ENCODE data around the gene NDUFV2.
A peak's percentile ranks its signal among the peaks of the same experiment; 100 is the strongest.

Gene NDUFV2

DNA sequence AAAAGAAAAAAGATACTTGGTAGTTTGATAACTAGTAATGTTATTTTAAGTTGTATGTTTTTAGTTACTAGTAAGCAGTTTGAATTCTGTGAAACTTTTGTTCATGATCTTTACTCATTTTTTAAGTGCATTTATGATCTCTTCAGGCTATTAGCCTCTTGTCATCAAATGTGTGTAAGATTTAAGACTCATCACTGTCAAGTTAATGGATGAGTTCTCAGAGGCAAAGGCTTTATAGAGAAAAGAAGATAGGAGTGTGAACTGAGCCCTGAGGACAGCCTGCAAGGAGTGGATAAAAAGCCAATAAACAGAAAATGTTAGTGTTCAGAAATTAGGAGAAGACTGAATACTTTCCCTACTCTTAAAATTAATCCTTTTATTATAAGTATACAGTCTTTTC, 13.5 kb downstream of the NDUFV2 start:
- H3F3A ChIP-seq (ENCODE audit: insufficient read depth), result peaks cover 11% of the 10 kb centered on the region; the same call in 1 of the 2 replicates
- H2AFZ ChIP-seq (ENCODE audit: low read depth, low read length, severe bottlenecking), result no peak overlapping the region
- peaks cover 23% of the 10 kb centered on the region; the same call in 1 of the 2 replicates for H3K36me3 ChIP-seq (ENCODE audit: low read length)
- no peak overlapping the region for H3K9ac ChIP-seq (ENCODE audit: low read length)
- H3K4me3 ChIP-seq (ENCODE audit: insufficient read depth, low read length, poor library complexity, severe bottlenecking), result no peak overlapping the region
- peaks cover 8% of the 10 kb centered on the region; the same call in 1 of the 2 replicates for H4K20me1 ChIP-seq (ENCODE audit: low read depth, low read length)
- TF ChIP-seq CTCF (IDR thresholded peaks at IDR 0.05; ENCODE audit: insufficient read depth, low read length, poor library complexity, severe bottlenecking), result no peak
- H3K27me3 ChIP-seq (ENCODE audit: low read length), result no peaks in the 10 kb centered on the region
- no peaks in the 10 kb centered on the region for H3K9me2 ChIP-seq (replicated peaks; ENCODE audit: insufficient read depth, low read length)
- H3K9me3 ChIP-seq (ENCODE audit: insufficient read depth, low read length), result no peaks in the 10 kb centered on the region
- no peak overlapping the region for H3K27ac ChIP-seq (ENCODE audit: low read depth, low read length)
- peaks cover 76% of the 10 kb centered on the region for H3K79me2 ChIP-seq (ENCODE audit: insufficient read depth, low read length)
- H3K4me2 ChIP-seq (ENCODE audit: low read depth, low read length, poor library complexity, severe bottlenecking), result peak overlapping the region; percentile 23

DNA sequence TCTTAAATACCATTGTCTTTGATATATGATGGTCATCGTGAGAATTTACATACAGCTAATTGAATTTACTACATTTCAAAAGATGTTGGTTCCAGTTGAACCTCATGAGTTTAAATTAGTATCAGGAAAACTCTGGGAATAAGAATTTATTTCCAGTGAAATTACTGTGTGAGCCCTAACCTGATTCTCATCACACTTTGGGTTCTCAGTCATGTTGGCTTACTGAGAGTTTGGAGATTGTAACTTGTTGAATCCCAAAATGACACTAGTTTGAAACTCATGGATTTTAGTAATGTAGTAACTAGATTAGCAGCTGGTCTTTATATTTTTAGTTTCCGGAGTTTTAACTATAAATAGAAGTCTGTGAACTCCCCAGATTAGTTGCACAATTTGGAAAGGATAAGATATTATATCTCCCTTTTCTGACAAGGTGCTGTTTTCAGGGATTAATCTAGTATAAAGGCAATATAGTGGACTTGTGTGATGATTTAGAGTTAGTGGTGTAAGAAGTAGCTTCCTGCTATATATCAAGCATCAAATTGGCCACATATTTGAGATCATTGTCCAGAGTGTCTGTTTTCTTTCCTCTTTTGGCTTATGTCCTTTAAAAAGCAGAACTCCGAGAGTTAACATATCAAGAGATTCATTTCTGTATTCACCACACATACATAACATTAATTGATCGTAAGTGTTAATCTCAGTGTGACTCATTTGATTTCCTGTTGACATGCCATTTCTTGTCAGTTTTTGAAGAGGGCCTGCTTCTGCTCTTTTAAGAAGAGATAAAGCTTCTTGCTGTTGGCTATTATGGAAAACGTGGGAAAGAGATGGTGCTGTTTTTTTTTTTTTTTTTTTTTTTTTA, 15.7 kb downstream of the NDUFV2 start:
- Histone ChIP-seq H3K4me3 (ENCODE audit: insufficient read depth, low read length, poor library complexity, severe bottlenecking) (no peak overlapping the region), H3K27ac (ENCODE audit: low read depth, low read length) (no peak overlapping the region), H3K36me3 (ENCODE audit: low read length) (peaks cover 40% of the 10 kb centered on the region; the same call in 1 of the 2 replicates)

GRCh38 chr18:9120796-9121195, 18.3 kb downstream of the NDUFV2 start:
- Histone ChIP-seq H3K79me2 (ENCODE audit: insufficient read depth, low read length) (peaks cover 31% of the 10 kb centered on the region), H4K20me1 (ENCODE audit: low read depth, low read length) (no peaks in the 10 kb centered on the region), H2AFZ (ENCODE audit: low read depth, low read length, severe bottlenecking) (no peak overlapping the region), H3K4me3 (ENCODE audit: insufficient read depth, low read length, poor library complexity, severe bottlenecking) (no peak overlapping the region), H3K9ac (ENCODE audit: low read length) (no peak overlapping the region), H3K9me2 (replicated peaks; ENCODE audit: insufficient read depth, low read length) (no peaks in the 10 kb centered on the region), H3F3A (ENCODE audit: insufficient read depth) (peaks cover 25% of the 10 kb centered on the region; the same call in 1 of the 2 replicates), H3K9me3 (ENCODE audit: insufficient read depth, low read length) (no peaks in the 10 kb centered on the region), H3K4me2 (ENCODE audit: low read depth, low read length, poor library complexity, severe bottlenecking) (no peak overlapping the region), H3K27ac (ENCODE audit: low read depth, low read length) (no peak overlapping the region), H3K36me3 (ENCODE audit: low read length) (peaks cover 49% of the 10 kb centered on the region; the same call in 1 of the 2 replicates), H3K27me3 (ENCODE audit: low read length) (no peaks in the 10 kb centered on the region)
- no peak for TF ChIP-seq EZH2phosphoT487 (conservative IDR thresholded peaks at IDR 0.05; ENCODE audit: low read length)
- no peak for TF ChIP-seq CTCF (IDR thresholded peaks at IDR 0.05; ENCODE audit: insufficient read depth, low read length, poor library complexity, severe bottlenecking)

More for the DNA sequence above, 15.7 kb downstream of the NDUFV2 start:
- no peak overlapping the region for H3K4me2 ChIP-seq (ENCODE audit: low read depth, low read length, poor library complexity, severe bottlenecking)
- no peak overlapping the region for H3K9ac ChIP-seq (ENCODE audit: low read length)
- no peak overlapping the region for H2AFZ ChIP-seq (ENCODE audit: low read depth, low read length, severe bottlenecking)
- H3K9me3 ChIP-seq (ENCODE audit: insufficient read depth, low read length), result no peaks in the 10 kb centered on the region
- 0 out of 2 replicates have a peak, but pooled peaks cover 8% of the 10 kb centered on the region for H4K20me1 ChIP-seq (ENCODE audit: low read depth, low read length)
- TF ChIP-seq CTCF (IDR thresholded peaks at IDR 0.05; ENCODE audit: insufficient read depth, low read length, poor library complexity, severe bottlenecking), result no peak
- no peak for TF ChIP-seq EZH2phosphoT487 (conservative IDR thresholded peaks at IDR 0.05; ENCODE audit: low read length)
- H3K9me2 ChIP-seq (replicated peaks; ENCODE audit: insufficient read depth, low read length), result no peaks in the 10 kb centered on the region
- peaks cover 19% of the 10 kb centered on the region; the same call in 1 of the 2 replicates for H3F3A ChIP-seq (ENCODE audit: insufficient read depth)
- peaks cover 53% of the 10 kb centered on the region for H3K79me2 ChIP-seq (ENCODE audit: insufficient read depth, low read length)
- no peaks in the 10 kb centered on the region for H3K27me3 ChIP-seq (ENCODE audit: low read length)

Data from SU-DHL-6 (cell line).